Measurements from ENCODE around the gene ZFP69B. TPM values are rescaled to one million over a fixed set of nuclear protein-coding genes. Genes with fewer than 3 reads are reported as not detected.

The ZFP69B gene
- polyA plus RNA-seq, 3 donors, result 5.3 to 6.8 (median 5.5) TPM

Other genes starting within 250 kb of the ZFP69B start
- not detected for gene TMCO2, start 202.5 kb upstream of the ZFP69B start, polyA plus RNA-seq (ENCODE audit: insufficient read length in 3 of 3)
- gene ZMPSTE24, start 192.2 kb upstream of the ZFP69B start, polyA plus RNA-seq (ENCODE audit: insufficient read length in 3 of 3), result 10 to 100 TPM; 57.5 to 60.3 (median 58.0) TPM
- gene COL9A2, start 133.2 kb upstream of the ZFP69B start, polyA plus RNA-seq (ENCODE audit: insufficient read length in 3 of 3), result 10 to 100 TPM; 17.2 to 20.0 (median 19.0) TPM
- gene SMAP2, start 76.7 kb upstream of the ZFP69B start, polyA plus RNA-seq (ENCODE audit: insufficient read length in 3 of 3), result 10 to 100 TPM; 22.6 to 26.7 (median 23.8) TPM
- gene ZFP69, start 26.8 kb downstream of the ZFP69B start, polyA plus RNA-seq (ENCODE audit: insufficient read length in 3 of 3), result 1 to 10 TPM; 6.5 to 9.4 (median 7.2) TPM
- 10 to 100 TPM; 11.7 to 12.7 (median 12.3) TPM for gene EXO5, start 58.3 kb downstream of the ZFP69B start, polyA plus RNA-seq (ENCODE audit: insufficient read length in 3 of 3)
- gene ZNF684, start 81.2 kb downstream of the ZFP69B start, polyA plus RNA-seq (ENCODE audit: insufficient read length in 3 of 3), result 10 to 100 TPM; 10.9 to 13.5 (median 11.3) TPM
- gene RIMS3, start 215.2 kb downstream of the ZFP69B start, polyA plus RNA-seq (ENCODE audit: insufficient read length in 3 of 3), result 1 to 10 TPM; 1.7 to 2.0 (median 1.9) TPM
- gene NFYC, start 241.2 kb downstream of the ZFP69B start, polyA plus RNA-seq (ENCODE audit: insufficient read length in 3 of 3), result 10 to 100 TPM; 89.3 to 94.0 (median 90.8) TPM

Measured in right renal cortex interstitium (tissue), 3 donors.